Left colon (tissue), 2 donors: ENCODE measurements around the gene HYDIN. TPM values are rescaled to one million over a fixed set of nuclear protein-coding genes. Genes with fewer than 3 reads are reported as not detected.
"Not testable (repeated sequence)": the region's sequence is repeated elsewhere in the genome, so short reads cannot be mapped to it uniquely, and the experiment has no call there.

Source experiments
- ATAC-seq: fragments of 200-7000 bp; cut with Tn5 transposase; one replicate; pipeline ENCODE4 v1.9.1; 2020; ENCODE audit warnings: mild to moderate bottlenecking, moderate library complexity
- DNase-seq, 2 donors: peaks; one replicate each; pipeline ENCODE4 v3.0.0-alpha.2; 2020
- intact Hi-C, 2 donors: fragments of 100-400 bp; cut with DNase I in 1 of 2; cut with micrococcal nuclease in 1 of 2; formaldehyde crosslinking; loops; one replicate each; pipeline versions ENCODE4 v1.11.2 to v1.14.0; 2022; cut with DNase I, micrococcal nuclease
- total RNA-seq, 2 donors: library from RNA; stranded (reverse); fragmentation: NEBNext Ultra II Directional; extraction: Animal tissue kit (Norgen Biotek cat#: 25700); gene quantifications; one replicate each; pipeline ENCODE4 v1.2.1, GENCODE V29; 2021
- donor health status: DM: no; HTN: no; CAD: no.
- donor health status: DM: yes; HTN: yes; CAD: no.

Gene HYDIN
- total RNA-seq, 2 donors from 2014 or later: 0.67 to 1.9 TPM

DNA sequence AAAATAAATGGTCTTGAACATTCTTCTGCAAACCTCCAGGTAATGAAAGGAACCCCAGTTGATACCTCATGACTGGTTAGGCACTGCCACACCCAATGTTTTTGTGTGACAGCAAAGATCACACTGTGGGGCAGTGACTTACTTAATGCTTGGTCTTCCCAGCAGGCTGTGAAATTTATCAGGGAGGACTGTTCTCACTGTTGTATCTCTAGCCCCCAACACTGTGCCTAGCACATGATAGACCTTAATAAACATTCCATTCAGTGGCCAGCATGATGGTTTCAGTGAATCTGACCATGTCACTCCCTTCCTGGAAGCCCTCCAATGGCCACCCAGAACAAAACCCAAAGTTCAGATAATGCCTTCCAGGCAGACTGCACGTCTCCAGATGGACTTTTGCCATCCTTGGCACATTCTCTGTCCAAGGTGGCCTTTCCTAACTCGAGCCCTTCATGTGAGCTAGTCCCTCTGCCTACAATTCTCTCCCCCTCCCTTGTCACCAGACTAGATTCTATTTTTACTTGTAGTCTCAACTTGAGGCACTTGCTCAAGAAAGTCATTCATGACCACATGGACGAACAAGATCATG, 206.6 kb downstream of the HYDIN start:
- ATAC-seq, DNase-seq, intact Hi-C loops: not testable (repeated sequence)

DNA sequence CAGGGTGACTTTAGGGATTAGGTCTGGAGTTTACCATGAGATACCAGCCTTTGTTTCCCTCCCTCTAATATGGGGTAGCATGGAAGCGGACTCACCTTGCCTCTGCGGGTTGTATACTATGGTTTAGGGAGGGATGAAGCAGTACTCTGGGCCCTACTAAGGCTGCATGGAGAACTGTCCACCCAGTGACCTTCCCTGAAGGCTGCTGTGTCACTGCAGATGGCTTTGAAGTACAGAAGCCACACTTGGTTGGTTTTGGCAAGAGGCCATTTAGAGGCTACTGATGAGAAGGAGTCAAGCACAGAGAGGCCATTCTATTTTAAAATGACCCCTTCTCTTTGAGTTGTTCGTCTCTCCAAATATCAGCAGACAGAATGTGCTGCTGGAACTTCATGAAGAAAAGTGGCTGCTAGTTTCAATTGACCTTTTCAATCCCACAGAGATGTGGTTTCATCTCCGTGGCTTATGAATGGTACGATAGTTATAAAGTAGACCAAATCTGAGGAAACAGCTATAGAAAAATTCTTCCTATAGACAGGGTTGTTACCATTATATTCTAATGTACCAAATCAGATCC, 208.5 kb downstream of the HYDIN start:
- DNase-seq, intact Hi-C loops: not testable (repeated sequence)

DNA sequence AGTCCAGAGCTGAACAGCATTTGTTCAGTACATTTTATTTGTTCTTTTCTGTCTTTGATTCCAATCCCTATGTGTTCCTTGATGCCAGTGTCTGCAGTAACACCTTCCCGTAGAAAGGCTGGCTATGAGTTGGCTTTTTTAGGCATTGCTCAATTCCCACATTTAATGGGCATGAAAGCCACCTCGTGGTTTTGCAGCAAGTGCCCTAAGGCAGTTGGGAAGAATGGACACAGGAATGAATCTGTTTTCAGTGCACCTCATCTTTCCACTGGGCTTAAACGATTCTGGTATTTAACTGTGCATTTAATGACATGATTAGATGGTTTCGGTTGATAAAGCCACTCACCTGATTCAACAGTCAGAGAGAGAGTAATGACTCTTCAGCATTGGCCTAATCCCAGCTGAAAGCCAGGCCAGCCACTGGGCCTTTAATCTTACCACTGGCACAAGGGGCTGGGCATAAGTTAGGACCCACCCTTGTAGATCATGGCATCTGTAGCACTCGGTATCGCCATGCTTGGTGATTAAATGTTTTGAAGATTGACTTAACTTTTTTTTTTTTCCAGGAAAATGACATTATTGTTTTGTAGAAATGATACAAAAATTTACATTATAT, 211.3 kb downstream of the HYDIN start:
- ATAC-seq, intact Hi-C loops, DNase-seq: not testable (repeated sequence)

More for the DNA sequence above, 208.5 kb downstream of the HYDIN start:
- not testable (repeated sequence) for ATAC-seq

DNA sequence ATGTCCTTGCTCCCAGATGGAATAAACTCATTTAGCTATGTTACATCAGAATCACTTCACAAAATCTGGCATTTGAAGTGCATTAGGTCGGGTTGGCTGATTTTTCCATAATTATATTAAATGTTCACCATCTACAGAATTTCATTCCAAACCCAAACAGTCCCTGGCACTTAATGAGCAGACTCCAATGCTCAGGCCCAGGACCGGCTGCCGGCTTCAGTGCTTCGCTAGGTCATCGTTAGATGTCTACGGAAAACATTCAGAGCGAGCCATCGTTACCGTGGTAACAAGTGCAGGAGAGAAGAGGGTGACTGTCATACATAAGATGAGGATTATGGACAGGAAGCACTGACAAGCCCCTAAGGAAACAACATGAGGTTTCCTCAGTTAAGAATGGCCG, 215.1 kb downstream of the HYDIN start:
- DNase-seq, intact Hi-C loops, ATAC-seq: not testable (repeated sequence)

DNA sequence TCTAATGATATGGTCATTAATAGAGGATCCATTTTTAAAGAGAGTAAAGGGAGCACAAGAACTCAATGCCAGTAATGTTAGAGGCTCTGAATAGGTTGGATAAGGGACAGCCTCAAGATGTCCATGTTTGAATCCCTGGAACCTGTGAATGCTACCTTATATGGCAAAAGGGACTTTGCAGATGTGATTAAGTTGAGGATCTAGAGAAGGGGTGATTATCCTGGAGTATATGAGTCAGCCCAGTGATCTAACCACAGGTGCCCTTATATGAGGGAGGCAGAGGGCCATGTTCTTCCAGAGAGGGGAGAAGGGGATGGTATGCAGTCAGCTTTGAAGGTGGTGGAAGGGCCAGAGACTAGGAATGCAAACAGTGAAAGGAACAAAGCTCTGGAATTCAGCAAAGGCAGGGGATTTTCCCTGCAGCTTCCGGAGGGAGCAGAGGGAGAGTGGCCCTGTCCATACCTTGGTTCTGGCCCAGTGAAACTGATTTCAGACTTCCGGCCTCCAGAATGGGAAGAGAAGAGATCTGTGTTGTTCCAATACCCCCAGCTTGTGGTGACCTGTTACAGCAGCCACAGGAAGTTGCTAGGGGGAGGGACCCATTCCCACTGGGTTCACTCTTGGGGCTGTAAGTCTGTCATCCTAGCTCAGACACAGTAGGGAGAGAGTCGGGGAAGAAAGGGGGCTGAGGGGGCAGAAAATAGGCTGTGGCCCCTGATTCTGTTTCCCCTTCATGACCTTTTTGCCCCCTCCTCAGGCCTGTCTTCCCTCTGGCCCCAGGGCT, 220.9 kb downstream of the HYDIN start:
- intact Hi-C loops, ATAC-seq: not testable (repeated sequence)

DNA sequence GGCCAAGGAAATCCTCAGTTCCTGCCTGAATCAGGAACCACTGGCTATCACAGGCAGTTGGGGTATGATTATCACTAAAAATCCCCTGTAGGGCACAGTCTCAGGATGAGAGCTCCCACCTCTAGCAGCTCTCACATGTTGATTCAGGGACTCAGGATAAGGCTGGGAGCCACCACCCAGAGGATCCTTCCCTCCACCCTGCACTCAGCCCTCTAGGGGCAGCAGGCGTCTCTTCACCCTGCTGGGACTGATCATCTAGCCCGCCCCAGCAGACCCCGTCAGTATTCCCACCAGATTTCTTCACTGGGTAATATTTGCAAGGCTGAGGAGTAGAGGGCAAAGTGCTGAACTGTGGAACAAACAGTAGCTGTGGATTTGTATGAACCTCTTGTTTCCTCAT, 224.0 kb downstream of the HYDIN start:
- intact Hi-C loops, DNase-seq: not testable (repeated sequence)
- ATAC-seq: peak; percentile 45

More for the DNA sequence above, 220.9 kb downstream of the HYDIN start:
- not testable (repeated sequence) for DNase-seq

DNA sequence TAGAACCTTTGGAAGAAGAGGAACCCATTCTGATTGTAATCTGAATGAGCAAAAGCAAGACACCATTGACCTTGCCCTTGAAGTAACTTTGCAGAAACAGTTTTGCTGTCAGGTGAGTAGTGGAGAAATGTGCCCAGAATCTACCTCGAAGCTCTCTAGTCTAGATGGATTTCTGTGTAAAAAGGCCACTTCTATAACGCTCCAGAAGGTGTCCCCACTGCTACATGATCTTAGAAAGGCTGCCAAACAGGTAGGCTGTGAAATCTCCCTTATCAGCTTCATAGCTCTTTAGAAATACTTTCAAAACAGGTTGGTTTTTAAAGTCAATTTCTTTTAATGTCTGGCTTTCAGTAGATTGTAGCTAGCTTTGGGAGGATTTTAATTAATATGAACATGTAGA, 230.8 kb downstream of the HYDIN start:
- ATAC-seq: peak; percentile 59
- DNase-seq, intact Hi-C loops: not testable (repeated sequence)

DNA sequence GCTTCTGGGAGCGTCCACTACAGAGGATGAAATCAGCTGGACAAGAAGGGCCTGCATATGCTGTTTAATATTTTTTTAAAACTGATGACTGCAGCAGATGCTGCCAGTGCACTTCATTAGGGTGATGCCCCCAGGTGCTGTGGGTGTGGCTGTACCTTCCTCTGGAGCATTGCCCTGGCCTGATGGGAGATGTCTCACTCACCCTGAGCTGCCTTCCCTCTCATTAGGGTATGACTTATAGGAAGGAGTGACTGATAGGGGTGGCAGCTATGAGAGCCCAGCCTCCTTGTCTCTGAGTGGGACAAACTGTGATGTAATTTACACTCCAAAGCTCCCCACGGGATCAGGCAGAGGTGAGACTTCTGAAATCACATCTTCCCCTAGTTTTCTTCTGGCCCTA, 234.7 kb downstream of the HYDIN start:
- intact Hi-C loops, ATAC-seq, DNase-seq: not testable (repeated sequence)

DNA sequence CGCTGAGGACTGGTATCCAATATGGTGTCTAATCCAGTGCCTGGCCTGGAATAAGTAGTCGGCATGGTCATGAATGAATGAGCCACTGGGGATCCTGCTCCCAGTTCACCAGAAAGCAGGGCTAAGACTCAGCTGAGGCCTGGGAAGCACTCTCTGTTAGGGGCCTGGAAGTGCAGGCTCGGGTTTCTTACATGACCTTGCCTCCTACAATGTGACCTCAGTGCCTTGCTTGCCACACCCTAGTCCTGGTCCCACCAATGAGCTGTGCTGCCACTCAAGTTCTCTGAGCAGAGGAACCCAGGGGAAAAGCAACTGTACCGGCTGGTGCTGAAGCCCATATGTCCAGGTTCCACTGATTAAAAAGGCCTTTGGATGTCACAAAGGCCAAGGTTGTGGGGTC, 238.0 kb downstream of the HYDIN start:
- DNase-seq, ATAC-seq, intact Hi-C loops: not testable (repeated sequence)

DNA sequence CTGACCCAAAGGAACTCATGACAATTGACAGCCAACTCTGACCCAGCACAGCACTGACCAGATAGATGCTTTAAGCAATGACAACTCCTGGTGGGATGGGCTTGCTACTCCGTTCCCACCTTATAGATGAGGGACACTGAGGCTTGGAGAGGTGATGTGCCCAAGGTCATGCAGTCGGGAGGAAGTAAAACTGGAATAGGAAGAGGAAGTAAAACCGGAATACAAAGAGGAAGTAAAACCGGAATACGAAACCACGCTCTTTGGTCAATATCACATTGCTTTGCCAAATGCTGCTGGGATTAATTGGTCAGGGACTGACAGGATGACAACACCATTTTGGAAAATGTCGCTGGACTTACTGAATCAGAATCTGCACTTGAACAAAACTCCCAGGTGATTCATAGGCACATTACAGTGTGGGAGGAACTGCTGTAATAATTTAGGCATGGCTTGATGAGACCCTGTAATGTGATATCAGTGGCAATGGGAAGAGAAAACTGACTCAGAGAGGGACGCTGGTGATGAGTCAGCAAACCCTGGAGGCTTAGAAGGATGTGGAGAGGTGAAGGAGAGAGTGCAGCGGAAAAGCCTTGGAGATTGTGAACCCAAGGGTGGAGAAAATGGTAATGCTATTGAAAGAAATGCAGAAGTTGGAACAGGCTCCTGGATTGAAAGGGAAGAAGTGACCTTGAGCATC, 243.4 kb downstream of the HYDIN start:
- ATAC-seq, DNase-seq, intact Hi-C loops: not testable (repeated sequence)

DNA sequence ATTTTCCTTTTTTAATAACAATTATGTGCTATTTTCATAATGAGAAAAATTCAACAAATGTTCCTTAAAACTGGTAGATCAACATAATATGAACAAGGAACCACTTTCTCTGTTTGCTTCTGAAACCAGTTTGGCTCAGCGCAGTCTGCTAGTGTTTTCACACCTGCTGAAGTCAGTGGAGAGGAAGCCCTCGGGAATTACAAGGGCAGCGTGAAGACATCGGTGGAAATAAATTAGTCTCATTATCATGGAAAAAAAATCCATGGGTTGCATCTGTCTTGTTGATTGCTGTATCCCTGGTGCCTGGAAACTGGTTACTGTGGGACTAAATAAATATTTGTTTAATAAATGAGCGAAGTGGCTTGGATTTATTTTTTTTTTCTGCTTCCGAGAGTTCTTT, 245.8 kb downstream of the HYDIN start:
- intact Hi-C loops, DNase-seq, ATAC-seq: not testable (repeated sequence)

DNA sequence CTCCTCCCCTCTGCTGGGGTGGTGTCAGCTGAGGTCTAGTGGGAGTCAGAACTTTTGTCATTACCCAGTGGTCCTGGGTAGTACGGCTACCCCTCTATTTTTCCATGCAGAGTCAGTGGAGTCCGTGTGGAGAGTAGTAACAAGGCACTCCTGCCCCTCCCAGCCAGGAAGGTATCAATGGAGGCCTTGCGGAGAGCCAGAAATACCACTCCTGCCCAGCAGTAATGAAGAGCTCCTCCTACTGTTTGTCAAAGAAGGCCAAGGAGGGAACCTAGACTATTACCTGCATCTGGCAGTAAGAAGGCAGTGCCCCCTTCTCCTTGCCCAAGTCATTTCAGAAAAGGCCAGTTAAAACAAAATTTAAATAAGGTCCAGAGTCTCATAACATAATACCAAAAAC, 262.2 kb downstream of the HYDIN start:
- DNase-seq, ATAC-seq, intact Hi-C loops: not testable (repeated sequence)

DNA sequence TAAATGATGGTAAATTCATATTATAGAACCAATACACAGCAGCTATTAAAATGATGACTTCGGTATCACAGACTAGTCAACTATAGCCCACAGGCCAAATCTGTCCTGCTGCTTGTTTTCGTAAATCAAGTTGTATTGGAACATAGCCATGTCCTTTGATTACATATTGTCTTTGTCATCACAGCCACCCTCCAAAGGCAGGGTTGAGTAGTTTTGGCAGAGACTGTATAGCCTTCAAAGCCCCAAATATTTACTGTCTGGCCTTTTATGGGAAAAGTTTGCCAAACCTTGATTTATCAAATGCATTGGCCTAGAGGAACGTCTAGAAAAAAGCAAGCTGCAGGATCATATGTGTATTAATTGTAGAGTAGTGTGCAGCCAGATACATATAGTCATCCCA, 270.4 kb downstream of the HYDIN start:
- intact Hi-C loops, ATAC-seq, DNase-seq: not testable (repeated sequence)

DNA sequence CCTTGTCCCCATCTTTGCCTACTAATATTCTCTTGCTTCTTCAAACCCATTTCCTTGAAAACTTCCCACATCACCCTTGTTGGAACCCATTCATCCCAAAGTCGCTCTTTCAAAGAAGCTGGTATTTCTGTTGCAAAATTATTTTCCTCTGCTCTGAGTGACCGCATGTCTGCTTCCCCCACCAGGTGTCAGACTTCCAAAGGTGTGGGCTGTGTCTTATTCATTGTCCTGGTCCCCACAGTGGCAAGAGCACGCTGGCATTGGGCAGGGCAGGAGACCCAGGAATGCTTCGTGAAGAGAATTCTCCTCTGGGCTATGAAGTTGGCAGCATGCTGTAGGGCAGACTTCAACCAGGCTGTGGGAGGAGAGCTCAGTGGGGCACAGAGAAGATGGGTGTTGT, 275.6 kb downstream of the HYDIN start:
- ATAC-seq, DNase-seq, intact Hi-C loops: not testable (repeated sequence)

DNA sequence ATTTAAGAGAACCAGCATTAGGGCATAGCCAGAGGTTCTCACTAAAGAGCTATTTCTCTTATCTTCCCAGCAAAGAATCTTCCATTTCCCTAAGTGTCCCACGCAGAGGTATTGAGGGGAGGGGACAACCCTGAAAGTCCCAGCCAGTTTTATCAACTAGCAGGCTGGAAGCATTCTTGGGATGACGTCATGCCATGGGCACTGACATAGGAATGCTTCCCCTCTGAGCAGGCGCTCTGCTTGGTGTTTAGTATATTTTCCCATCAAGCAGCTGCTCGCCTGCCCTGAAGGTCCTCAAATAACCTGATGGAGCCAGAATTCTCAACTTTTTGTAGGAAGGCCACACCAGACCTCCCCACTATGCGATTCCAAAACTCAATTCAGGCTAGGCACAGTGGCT, 276.7 kb downstream of the HYDIN start:
- DNase-seq, ATAC-seq, intact Hi-C loops: not testable (repeated sequence)

DNA sequence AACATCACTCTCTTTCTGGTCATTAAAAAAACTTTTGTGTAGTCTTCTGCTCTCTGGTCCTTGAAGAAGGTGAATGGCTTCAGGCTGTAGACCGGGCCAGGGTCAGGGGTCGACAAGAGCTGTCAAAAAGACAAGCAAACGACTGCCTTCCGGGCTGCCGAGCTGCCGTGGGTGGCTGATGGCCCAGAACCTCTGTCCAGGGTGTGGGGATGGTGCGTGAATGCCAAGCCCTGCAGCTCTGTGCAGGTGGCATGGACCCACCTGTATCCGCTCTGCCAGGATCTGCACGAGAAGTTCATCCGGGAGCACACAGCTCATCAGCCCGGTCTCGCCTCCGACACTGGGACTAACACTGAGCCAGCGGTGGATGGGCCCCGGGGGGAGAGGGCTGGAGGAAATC, 287.0 kb downstream of the HYDIN start:
- intact Hi-C loops, DNase-seq, ATAC-seq: not testable (repeated sequence)

DNA sequence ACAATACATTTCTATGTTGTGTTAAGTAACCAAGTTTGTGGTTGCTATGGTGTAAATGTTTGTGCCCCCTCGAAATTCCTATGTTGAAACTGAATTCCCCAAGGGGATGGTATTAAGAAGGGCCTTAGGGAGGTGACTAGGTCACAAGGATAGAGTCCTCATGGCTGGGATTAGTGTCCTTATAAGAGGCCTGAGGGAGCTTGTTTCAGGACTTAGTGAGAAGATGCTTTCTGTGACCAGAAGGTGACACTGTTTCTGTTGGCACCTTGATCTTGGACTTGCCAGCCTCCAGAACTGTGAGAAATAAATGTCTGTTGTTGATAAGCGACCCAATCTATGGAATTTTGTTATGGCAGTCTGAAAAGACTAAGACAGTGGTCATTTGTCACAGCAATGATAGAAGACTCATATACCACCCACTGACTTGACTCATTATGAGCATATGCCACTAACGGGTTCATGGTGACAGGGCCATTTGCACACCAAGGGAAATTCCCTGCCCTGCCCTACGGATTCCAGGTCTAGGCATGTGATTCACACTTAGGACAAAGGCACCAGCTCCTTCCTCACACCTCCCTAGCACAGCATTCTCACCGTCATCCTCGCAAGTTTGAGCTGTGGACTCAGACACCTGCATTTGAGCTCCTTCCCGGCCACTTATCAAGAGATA, 290.7 kb downstream of the HYDIN start:
- ATAC-seq: not testable (repeated sequence)

More for the DNA sequence above, 290.7 kb downstream of the HYDIN start:
- intact Hi-C loops, DNase-seq: not testable (repeated sequence)
